Measurements from ENCODE around the gene ZNF74.
A peak's percentile ranks its signal among the peaks of the same experiment; 100 is the strongest.
"Not testable (repeated sequence)": the region's sequence is repeated elsewhere in the genome, so short reads cannot be mapped to it uniquely, and the experiment has no call there.

Gene ZNF74

DNA sequence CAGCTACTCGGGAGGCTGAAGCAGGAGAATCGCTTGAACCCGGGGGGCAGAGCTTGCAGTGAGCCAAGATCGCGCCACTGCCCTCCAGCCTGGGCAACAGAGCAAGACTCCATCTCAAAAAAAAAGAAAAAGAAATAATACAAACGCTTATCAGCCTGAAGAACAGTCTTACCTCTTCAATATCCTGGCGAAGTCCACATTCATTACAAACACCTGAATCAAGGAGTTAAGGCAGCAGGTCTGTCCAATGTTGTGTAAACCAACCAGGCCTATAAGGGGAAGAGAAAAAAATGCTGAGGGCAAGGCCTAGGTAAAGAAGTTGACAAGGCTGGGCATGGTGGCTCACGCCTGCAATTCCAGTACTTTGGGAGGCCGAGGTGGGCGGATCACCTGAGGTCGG lies 17.0 kb upstream of the ZNF74 start:
- not testable (repeated sequence) for DNase-seq

DNA sequence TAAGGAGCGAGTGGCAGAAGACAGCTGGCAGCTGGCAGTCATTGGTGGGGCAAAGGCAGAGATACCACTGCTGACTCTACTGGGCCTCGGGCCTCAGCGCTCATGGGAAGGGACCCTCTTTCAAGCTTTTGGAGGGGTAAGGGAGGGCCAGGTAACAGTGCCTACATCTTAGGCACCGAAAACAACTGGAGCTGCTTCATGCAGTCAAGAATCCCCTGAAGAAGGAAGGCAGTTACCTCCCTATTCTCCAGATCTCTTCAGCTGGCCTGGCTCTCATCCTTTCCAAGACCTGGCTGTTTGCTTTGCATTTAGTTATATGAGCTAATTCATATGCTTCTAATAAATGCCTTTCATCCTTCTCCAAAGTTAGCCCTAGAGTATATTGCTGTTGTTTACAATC lies 15.8 kb upstream of the ZNF74 start:
- no peak for DNase-seq

DNA sequence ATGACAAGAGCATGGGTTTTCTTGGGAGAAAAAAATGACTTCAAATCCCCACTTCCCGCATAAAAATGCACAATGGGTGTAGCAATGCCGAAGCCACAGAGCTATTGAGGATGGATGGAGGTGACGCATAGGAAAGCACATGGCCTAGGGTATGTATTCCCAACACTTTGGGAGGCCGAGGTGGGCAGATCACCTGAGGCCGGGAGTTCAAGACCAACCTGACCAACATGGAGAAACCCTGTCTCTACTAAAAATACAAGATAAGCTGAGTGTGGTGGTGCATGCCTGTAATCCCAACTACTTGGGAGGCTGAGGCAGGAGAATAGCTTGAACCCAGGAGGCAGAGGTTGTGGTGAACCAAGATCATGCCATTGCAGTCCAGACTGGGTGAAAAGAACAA lies 15.3 kb upstream of the ZNF74 start:
- DNase-seq = not testable (repeated sequence)

DNA sequence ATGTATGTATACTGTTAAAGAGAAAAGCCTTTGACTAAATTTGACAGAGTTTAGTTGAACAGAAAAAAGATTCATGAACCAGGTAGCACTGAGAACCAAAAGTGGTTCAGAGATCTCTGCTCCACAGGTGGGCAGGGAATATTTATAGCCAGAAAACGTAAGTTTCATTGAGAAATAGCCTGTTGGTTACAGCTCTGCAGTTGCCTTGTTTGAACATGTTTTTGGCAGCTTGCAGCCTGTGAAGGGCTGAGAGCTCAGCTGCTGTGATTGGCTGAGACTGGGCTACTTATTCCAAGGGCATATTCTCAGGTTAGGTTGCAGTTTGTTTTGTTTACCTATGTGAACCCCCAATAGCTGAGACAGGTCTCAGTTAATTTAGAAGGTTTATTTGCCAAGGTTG lies 13.5 kb upstream of the ZNF74 start:
- no peak for DNase-seq

DNA sequence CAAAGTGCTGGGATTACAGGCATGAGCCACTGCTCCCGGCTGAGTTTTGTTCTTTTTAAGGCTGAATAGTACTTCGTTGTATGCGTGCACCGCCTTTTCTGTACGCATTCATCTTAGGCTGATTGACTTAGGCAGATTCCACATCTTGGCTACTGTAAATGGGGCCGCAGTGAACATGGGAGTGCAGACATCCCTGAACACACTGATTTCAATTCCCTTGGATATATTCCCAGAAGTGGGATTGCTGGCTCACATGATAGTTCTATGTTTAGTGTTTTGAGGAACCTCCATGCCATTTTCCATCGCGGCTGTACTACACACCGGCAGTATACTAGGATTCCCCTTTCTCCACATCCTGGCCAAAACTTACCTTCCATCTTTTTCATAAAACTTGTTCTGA lies 10.4 kb upstream of the ZNF74 start:
- DNase-seq = no peak

DNA sequence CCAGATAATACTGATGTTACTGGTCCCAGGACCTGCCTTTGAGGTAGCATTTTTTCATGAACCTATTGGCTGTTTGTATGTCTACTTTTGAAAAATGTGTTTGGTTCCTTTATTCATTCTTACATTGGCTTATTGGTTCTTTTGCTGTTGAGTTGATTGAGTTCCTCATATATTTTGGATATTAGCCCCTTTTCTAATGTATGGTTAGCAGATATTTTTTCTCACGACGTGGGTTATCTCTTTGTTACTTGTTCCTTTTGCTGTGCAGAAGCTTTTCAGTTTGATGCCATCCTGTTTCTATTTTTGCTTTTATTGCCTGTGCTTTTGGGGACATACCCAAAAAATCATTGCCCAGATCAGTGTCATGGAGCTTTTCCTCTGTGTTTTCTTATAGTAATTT lies 9.8 kb upstream of the ZNF74 start:
- DNase-seq = no peak

DNA sequence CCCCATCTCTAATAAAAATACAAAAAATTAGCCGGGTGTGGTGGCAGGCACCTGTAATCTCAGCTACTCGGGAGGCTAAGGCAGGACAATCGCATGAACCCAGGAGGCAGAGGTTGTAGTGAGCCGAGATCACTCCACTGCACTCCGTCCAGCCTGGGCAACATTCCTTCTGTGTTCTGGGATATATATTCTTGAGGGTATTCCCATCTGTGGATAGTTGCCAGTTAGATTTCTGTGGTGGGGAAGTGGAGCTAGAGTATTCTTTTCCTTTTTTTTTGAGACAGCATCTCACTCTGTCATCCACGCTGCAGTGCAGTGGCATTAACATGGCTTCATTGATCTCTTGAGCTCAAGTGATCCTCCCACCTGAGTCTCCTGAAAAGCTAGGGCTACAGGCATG lies 9.1 kb upstream of the ZNF74 start:
- no peak for DNase-seq

DNA sequence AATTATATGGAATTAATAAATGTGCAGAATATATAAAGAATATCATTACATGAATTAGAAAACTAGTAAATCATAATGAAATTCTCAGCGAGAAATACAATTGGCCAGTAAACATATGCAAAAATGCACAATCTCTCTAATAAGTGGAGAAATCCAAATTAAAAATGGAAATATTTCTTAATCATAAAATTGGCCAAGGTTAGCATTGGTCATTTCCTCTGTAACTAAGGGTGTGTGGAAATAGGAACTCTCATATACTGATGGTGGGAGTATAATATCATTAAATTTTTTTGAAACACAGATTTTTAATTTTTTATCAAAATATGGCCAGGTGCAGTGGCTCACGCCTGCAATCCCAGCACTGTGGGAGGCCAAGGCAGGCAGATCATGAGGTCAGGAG lies 7.6 kb upstream of the ZNF74 start:
- no peak for DNase-seq

DNA sequence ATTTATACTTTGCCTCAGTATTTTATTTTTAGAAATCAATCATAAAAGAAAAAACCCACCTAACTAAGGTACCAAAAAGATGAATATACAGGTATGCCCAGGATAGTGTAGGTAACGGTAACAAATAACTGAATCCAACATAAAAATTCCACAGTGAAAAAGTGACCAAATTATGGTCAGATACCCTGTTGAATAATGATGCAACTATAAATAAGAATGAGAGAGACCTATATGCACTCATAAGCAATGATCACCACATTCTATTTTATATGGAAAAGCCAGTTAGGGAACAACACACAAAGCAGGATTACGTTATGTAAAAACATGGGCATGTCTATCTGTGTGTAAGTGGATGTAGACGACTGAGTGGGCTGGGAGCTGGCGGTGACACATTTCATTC lies 7.0 kb upstream of the ZNF74 start:
- DNase-seq = no peak

DNA sequence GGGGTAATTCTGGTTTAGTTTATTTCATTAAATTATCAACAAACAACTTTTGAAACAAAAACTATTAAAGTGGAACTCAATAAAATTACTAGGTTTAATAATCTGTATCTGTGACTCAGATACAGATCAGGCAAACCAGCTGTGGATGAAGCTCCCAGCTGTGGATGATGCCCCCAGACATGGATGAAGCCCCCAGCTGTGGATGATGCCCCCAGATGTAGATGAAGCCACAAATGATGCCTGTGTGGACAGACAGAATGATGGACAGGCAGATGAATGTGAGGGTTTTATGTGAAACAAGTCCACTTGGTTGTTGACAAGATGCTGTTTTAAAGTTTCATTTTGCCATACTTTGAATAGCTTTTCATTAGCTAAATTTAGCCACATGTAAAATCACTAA lies 5.8 kb upstream of the ZNF74 start:
- DNase-seq = no peak

DNA sequence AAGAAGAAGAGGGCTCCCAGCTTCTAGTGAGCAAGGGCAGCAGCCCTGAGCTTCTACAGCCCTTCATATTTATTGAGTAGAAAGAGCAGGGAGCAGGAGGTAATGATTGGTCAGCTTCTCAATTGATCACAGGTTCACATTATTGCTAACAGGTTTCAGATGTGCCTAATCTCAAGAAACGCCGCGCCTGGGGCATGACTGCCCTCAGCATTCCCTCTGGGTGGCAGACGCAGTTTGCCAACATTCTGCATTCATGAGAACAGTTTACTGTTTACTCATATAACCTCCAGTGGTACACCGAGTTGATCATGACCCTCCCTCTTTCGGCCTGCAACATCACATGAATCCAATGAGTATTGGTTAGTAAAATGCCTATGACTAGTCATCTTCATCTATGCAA lies 4.7 kb upstream of the ZNF74 start:
- no peak for DNase-seq

DNA sequence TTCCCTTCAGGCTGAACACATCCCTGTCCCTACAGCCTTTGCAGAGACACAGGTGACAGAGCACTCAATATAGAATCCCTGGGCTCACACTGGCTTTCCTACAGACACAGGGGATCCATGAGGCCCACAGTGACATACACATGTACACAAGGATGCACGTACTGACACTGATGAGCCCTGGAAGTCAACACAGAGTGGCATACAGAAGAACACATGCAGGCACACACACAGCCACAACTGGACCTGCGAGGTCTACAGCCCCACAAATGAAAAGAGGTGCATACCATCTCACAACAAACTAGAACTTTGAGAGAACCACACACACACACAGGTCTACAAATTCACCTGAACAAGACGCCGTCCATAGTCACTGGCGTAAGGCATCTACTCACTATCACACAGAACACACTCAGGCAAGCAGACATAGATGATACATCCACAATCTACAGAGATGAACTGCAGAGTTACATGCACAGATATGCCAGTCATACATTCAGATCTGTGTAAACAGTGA lies 3.5 kb upstream of the ZNF74 start:
- no peak for DNase-seq

DNA sequence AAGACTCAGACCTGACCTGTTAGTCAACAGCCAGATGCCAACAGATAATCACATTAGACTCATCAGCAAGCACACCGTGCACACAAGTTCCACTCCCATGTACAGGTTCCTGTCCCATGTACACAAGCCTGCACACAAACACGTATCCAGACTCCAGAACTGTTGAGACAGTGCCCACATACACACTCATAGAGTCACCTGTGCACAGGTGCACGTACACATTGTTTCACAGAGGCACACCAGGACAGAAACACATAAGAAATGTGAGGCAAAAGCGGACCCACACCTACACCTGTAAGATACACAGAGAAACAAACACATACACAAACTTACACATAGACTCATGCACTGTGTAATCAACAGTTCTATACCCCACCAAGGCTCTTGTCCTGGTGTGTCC lies 2.7 kb upstream of the ZNF74 start:
- DNase-seq = no peak

DNA sequence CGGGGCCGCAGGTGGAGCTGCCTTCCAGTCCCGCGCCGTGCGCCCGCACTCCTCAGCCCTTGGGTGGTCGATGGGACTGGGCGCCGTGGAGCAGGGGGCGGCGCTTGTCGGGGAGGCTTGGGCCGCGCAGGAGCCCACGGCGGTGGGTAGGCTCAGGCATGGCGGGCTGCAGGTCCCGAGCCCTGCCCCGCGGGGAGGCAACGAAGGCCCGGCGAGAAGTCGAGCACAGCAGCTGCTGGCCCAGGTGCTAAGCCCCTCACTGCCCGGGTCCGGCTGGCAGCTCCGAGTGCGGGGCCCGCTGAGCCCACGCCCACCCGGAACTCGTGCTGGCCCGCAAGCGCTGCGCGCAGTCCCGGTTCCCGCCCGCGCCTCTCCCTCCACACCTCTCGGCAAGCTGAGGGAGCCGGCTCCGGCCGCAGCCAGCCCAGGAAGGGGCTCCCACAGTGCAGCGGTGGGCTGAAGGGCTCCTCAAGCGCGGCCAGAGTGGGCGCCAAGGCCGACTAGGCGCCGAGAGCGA lies 1.5 kb upstream of the ZNF74 start:
- not testable (repeated sequence) for DNase-seq

DNA sequence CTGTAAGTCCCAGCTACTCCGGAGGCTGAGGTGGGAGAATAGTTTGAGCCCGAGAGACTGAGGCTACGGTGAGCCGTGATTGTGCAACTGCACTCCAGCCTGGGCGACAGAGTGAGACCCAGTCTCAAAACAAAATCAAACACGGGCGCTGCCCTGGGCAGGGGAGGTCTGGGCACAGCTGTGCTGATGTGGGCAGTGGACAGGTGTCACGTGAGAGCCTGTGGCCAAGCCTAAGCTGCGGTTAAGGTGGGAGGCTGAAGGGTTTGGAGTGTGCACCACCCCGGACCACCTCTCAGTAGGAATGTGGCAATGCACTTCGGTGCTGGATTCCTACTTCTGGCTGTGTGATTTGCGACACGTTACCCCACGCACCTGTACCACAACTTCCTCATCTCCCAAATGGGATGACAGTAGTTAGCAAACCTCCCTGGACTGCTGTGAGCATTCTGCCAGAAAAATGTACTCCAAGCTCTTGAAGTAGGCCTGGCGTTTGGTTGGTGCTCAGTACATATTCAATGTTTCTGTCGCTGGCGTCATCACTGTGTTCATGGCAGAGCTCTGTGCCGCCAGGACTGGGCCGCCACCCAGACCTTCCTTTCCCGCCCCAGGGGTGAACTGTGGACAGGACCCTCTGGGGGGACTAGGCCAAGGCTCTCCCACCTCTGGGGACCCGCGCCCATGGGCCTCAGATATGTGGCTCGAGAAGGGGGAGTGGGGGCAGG lies 807 bp upstream of the ZNF74 start:
- no peak for DNase-seq

DNA sequence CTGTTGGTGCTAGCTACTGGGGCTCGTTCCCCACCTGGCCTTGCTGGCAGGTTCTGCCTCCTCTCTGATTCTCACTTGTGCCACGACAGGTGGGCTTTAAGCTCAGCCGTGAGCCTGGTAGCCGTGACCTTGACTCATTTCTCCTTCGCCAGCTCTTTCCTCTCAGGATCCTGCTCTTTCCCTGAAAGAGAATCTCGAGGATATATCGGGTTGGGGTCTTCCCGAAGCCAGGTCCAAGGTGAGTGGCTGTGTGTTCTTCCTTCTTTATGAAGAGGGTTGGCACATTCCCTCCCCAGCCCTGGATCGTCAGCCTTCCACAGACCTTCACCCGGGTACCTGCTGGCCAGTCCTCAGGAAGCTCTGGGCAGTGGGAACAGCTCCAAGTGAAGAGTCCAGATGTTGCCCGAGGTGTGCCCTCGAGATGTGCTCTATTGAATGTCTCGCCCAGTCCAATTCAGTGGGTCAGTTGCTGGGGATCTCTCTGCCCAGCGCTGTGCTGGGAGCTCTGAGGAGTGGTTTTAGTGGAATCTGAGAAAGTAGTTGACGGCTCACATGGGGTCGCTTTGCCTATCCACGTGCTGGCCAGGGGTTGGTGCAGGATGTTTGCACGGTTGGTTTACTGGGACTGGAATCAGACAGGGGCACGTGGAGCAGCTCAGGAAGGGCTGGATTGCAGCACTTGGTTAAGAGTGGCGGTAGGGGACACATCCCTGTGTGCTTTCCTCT lies 1.4 kb downstream of the ZNF74 start:
- no peak for DNase-seq

DNA sequence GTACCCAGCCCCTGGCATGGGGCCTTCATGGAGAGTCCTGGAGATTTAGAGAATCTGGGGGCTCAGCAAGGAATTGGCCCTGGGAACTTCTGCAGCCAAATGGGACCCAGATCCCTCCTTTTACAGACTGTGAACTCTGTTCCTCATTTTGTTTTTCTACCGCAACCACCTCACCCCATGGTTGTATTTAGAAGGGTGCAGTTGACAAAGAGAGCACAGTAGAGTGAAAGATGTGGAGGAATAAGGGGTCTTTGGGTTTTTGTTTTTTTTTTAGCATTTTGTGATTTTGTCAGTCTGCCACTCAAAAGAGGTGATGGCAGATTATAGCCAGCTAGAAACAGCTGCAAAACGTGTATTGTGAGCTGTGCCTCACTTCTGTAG lies 1.9 kb downstream of the ZNF74 start:
- DNase-seq = peak; percentile 35

DNA sequence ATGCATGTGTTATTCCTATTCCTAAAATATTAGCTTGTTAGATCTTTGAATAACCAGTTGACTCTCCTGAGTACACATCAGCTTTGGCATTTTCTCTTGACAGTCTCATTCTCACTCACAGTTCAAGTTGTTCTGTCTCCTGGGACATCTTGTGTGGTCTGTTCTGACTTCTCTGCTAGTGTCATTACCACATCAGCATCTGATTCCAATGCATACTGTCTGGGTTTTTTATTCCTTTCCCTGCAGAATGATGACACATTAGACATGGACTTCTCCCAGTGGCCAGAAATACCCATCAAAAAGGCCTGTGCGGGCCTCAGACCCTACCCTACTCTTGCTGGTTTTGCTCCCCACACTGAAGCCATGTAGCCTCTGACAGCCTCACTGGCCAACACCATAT lies 2.7 kb downstream of the ZNF74 start:
- DNase-seq = no peak

DNA sequence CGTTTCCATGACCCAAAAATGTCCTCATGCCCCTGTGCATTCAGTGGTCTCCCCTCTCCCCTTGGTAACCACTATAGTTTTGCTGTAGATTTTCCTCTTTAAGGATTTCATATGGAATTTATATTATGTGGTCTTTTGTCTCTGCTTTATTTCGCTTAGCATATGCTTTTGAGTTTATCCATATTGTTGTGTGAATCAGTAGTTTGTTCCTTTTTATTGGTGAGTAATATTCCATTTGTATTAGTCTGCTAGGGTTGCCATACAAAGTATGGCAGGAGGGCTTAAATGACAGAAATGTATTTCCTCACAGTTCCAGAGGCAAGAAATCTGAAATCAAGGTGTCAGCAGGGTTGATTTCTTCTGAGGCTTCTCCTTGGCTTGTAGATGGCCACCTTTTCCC lies 3.5 kb downstream of the ZNF74 start:
- DNase-seq = no peak

DNA sequence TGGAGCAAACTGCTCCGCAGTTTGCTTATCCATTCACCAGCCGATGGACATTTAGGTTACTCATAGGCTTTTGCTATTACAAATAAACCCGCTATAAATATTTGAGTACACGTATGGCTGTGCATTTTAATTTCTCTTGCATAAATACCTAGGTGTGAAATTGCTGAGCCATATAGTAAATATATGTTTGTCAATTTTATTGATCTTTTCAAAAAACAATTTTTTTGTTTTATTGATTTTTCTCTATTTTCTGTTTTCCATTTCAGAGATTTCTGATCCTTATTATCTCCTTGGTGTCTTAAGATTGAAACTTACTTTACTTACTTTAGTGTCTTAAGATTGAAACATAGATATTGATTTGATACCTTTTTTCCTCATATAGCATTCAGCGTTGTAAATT lies 4.5 kb downstream of the ZNF74 start:
- DNase-seq = no peak

DNA sequence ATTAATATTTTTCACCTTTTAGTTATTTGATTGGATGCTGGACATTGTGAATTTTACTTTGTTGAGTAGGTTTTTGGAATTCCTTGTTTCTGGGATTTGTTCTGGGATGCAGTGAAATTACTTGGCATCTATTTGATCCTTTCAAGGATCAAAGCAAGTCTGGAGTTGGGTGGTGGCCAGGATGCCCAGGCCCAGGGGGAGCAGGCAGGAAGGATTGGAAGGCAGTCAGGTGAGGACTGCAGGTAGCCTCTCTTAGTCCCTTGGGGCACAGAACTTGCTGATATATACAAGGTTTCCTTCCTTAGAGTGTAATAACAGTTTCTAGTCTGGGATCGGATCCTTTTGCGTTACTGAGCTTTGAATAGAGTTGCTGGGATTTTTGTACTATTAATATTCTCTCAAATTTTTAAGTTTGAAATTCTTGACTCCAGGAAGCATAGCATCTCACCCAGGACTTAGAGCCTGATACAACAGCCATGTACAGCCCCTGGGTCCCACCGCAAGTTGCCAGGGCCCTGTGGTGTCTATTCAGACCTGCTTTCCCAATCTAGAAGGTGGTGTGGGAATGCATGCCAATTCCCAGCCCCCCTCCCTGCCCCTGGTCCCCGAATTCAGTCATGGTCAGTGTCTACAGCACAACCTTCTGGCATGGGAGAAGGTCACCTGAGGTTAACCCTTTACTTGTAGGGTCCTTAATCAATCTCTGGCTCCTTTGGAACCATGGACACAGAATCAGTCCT lies 6.1 kb downstream of the ZNF74 start:
- no peak for DNase-seq

DNA sequence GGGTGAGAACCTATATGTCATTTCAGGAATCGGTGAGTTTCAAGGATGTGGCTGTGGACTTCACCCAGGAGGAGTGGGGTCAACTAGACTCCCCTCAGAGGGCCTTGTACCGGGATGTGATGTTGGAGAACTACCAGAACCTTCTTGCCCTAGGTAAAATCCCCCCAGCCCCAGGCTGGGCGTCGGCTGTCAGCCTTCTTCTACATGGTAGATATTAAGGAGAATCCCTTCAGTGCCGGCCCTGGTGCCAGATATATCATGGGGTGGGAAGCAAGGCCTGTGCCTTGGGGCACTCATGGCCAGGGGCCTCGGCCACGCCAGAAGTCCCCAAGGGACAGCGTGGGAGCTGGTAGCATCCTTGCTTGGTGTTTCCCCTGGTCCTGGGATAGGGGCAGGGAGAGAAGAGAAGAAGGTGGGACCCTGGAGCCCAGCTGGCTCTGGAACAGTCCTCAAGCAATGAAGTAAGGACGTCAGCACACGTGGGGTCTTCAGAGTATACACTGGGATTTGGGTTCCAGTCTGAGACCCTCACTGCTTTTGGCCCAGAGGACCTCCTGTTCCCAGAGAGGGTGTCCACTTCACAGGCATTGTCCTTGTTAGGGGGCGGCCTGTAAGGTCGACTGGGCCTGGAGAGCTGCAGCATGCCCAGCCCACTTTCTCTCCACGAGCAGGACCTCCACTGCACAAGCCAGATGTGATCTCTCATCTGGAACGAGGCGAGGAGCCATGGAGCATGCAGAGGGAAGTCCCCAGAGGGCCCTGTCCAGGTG lies 6.8 kb downstream of the ZNF74 start:
- no peak for DNase-seq
